Measurements from ENCODE around the gene CCBE1.

The CCBE1 gene

GRCh38 chr18:59689756-59690155 lies 7.5 kb downstream of the CCBE1 start:
- Histone ChIP-seq H2BK5ac (ENCODE audit: low read length) (no peak overlapping the region), H2BK12ac (ENCODE audit: low read length) (peak overlapping the region; percentile 78), H2AFZ (ENCODE audit: low read length) (no peak overlapping the region), H4K8ac (ENCODE audit: low read depth, low read length) (no peak overlapping the region), H3K9me3 (replicated peaks in 1 of 2; ENCODE audit: control insufficient read depth in 2 of 2, insufficient read depth in 1 of 2, low read depth in 1 of 2, low read length in 2 of 2) (no peaks in the 10 kb centered on the region), H2AK5ac (ENCODE audit: low read depth, low read length) (no peak overlapping the region), H3K4ac (ENCODE audit: low read length) (no peak overlapping the region), H3K27ac (replicated peaks; ENCODE audit: low read length) (no peak overlapping the region), H3K14ac (ENCODE audit: low read length) (no peak overlapping the region), H3K79me1 (ENCODE audit: low read depth, low read length) (no peaks in the 10 kb centered on the region), H3K4me1 (ENCODE audit: control insufficient read depth in 2 of 2, insufficient read depth in 1 of 2, low read depth in 1 of 2, low read length in 2 of 2) (peaks cover 0 to 9% of the 10 kb centered on the region in 2 donors), H2BK120ac (ENCODE audit: low read depth, low read length) (no peak overlapping the region), H3K9ac (ENCODE audit: low read depth, low read length, poor library complexity) (no peak overlapping the region), H4K91ac (ENCODE audit: low read depth, low read length, poor library complexity) (no peak overlapping the region), H3K23ac (ENCODE audit: low read depth, low read length, poor library complexity) (no peak overlapping the region), H3K4me3 (ENCODE audit: low read length in 2 of 2) (no peak overlapping the region), H2BK15ac (ENCODE audit: low read length) (no peak overlapping the region), H3K4me2 (ENCODE audit: insufficient read depth, low read length, poor library complexity, severe bottlenecking) (no peak overlapping the region), H3K36me3 (replicated peaks in 1 of 2; ENCODE audit: control insufficient read depth in 2 of 2, insufficient read depth in 2 of 2, low read length in 2 of 2) (no peaks in the 10 kb centered on the region), H3K27me3 (ENCODE audit: control insufficient read depth in 3 of 3, insufficient read depth in 3 of 3, low read depth in 1 of 3, low read length in 3 of 3) (peaks cover 0 to 7% (median 0%) of the 10 kb centered on the region in 3 experiments), H3K18ac (ENCODE audit: low read length) (no peak overlapping the region)
- WGBS, 2 donors (ENCODE audit: extremely low coverage in 2 of 2, insufficient read length in 2 of 2, insufficient replicate concordance in 1 of 2), result no CpG with 5 or more reads among the region's 3 CpGs
- DNase-seq (ENCODE audit: low spot score), result no peak

DNA sequence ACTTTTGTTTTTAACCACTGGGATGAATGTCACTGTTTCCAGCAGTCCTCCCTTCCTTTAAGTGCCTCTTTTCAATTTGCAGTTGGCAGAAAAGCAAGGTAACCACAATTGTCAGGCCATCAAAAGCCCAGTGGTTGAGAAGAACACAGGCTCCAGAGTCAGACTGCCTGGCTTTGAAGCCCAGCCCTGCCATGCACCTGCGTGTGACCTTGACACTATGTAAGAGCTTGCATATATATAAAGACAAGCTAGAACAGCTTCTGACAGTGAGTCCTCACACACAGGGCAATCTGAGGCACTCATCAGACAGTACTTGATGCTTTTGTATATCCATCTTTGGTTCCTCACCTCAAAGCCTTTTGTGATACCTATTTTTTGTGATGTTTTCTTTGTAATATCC lies 11.0 kb downstream of the CCBE1 start:
- Histone ChIP-seq H3K9me3 (replicated peaks in 1 of 2; ENCODE audit: control insufficient read depth in 2 of 2, insufficient read depth in 1 of 2, low read depth in 1 of 2, low read length in 2 of 2) (no peaks in the 10 kb centered on the region), H3K4me3 (ENCODE audit: low read length in 2 of 2) (no peak overlapping the region), H3K4me2 (ENCODE audit: insufficient read depth, low read length, poor library complexity, severe bottlenecking) (no peak overlapping the region), H2AK5ac (ENCODE audit: low read depth, low read length) (no peak overlapping the region), H3K9ac (ENCODE audit: low read depth, low read length, poor library complexity) (no peak overlapping the region), H3K27ac (replicated peaks; ENCODE audit: low read length) (no peak overlapping the region), H2AFZ (ENCODE audit: low read length) (no peak overlapping the region), H2BK12ac (ENCODE audit: low read length) (no peak overlapping the region), H4K8ac (ENCODE audit: low read depth, low read length) (no peak overlapping the region), H3K4ac (ENCODE audit: low read length) (no peak overlapping the region), H3K23ac (ENCODE audit: low read depth, low read length, poor library complexity) (no peak overlapping the region), H2BK15ac (ENCODE audit: low read length) (no peak overlapping the region), H3K18ac (ENCODE audit: low read length) (no peak overlapping the region), H3K14ac (ENCODE audit: low read length) (no peak overlapping the region), H3K4me1 (ENCODE audit: control insufficient read depth in 2 of 2, insufficient read depth in 1 of 2, low read depth in 1 of 2, low read length in 2 of 2) (peaks cover 0 to 14% of the 10 kb centered on the region in 2 donors), H2BK120ac (ENCODE audit: low read depth, low read length) (no peak overlapping the region), H3K36me3 (replicated peaks in 1 of 2; ENCODE audit: control insufficient read depth in 2 of 2, insufficient read depth in 2 of 2, low read length in 2 of 2) (no peaks in the 10 kb centered on the region), H2BK5ac (ENCODE audit: low read length) (no peak overlapping the region), H3K79me1 (ENCODE audit: low read depth, low read length) (no peaks in the 10 kb centered on the region), H3K27me3 (ENCODE audit: control insufficient read depth in 3 of 3, insufficient read depth in 3 of 3, low read depth in 1 of 3, low read length in 3 of 3) (no peaks in the 10 kb centered on the region), H4K91ac (ENCODE audit: low read depth, low read length, poor library complexity) (no peak overlapping the region)
- WGBS, 2 donors (ENCODE audit: extremely low coverage in 2 of 2, insufficient read length in 2 of 2, insufficient replicate concordance in 1 of 2), result no CpG with 5 or more reads among the region's 1 CpG
- no peak for DNase-seq (ENCODE audit: low spot score)

- H4K8ac ChIP-seq (ENCODE audit: low read depth, low read length), result no peak overlapping the region
- no peak overlapping the region for H3K14ac ChIP-seq (ENCODE audit: low read length)
- H2BK12ac ChIP-seq (ENCODE audit: low read length), result no peak overlapping the region
- no peak overlapping the region for H3K9ac ChIP-seq (ENCODE audit: low read depth, low read length, poor library complexity)
- H3K79me1 ChIP-seq (ENCODE audit: low read depth, low read length), result no peaks in the 10 kb centered on the region
- no peak overlapping the region for H2BK5ac ChIP-seq (ENCODE audit: low read length)
- no CpG with 5 or more reads among the region's 4 CpGs for WGBS, 2 donors (ENCODE audit: extremely low coverage in 2 of 2, insufficient read length in 2 of 2, insufficient replicate concordance in 1 of 2)
- H3K23ac ChIP-seq (ENCODE audit: low read depth, low read length, poor library complexity), result no peak overlapping the region
- DNase-seq (ENCODE audit: low spot score), result no peak
- no peak overlapping the region for H3K4me2 ChIP-seq (ENCODE audit: insufficient read depth, low read length, poor library complexity, severe bottlenecking)
- no peak overlapping the region for H3K18ac ChIP-seq (ENCODE audit: low read length)
- no peak overlapping the region for H2BK15ac ChIP-seq (ENCODE audit: low read length)
- no peak overlapping the region for H2AK5ac ChIP-seq (ENCODE audit: low read depth, low read length)
- no peaks in the 10 kb centered on the region for H3K36me3 ChIP-seq (replicated peaks in 1 of 2; ENCODE audit: control insufficient read depth in 2 of 2, insufficient read depth in 2 of 2, low read length in 2 of 2)
- no peak overlapping the region for H2AFZ ChIP-seq (ENCODE audit: low read length)
- H3K27ac ChIP-seq (replicated peaks; ENCODE audit: low read length), result no peak overlapping the region
- peaks cover 0 to 14% of the 10 kb centered on the region in 2 donors for H3K4me1 ChIP-seq (ENCODE audit: control insufficient read depth in 2 of 2, insufficient read depth in 1 of 2, low read depth in 1 of 2, low read length in 2 of 2)
- no peaks in the 10 kb centered on the region for H3K9me3 ChIP-seq (replicated peaks in 1 of 2; ENCODE audit: control insufficient read depth in 2 of 2, insufficient read depth in 1 of 2, low read depth in 1 of 2, low read length in 2 of 2)
- no peak overlapping the region for H4K91ac ChIP-seq (ENCODE audit: low read depth, low read length, poor library complexity)
- no peak overlapping the region for H2BK120ac ChIP-seq (ENCODE audit: low read depth, low read length)
- H3K27me3 ChIP-seq (ENCODE audit: control insufficient read depth in 3 of 3, insufficient read depth in 3 of 3, low read depth in 1 of 3, low read length in 3 of 3), result no peaks in the 10 kb centered on the region
- H3K4me3 ChIP-seq (ENCODE audit: low read length in 2 of 2), result no peak overlapping the region
- no peak overlapping the region for H3K4ac ChIP-seq (ENCODE audit: low read length)
Measured at GRCh38 chr18:59685501-59685900, 11.7 kb downstream of the CCBE1 start.

- H2BK120ac ChIP-seq (ENCODE audit: low read depth, low read length), result no peak overlapping the region
- H3K4ac ChIP-seq (ENCODE audit: low read length), result no peak overlapping the region
- no peaks in the 10 kb centered on the region for H3K36me3 ChIP-seq (replicated peaks in 1 of 2; ENCODE audit: control insufficient read depth in 2 of 2, insufficient read depth in 2 of 2, low read length in 2 of 2)
- H3K23ac ChIP-seq (ENCODE audit: low read depth, low read length, poor library complexity), result no peak overlapping the region
- H3K27ac ChIP-seq (replicated peaks; ENCODE audit: low read length), result no peak overlapping the region
- H2BK15ac ChIP-seq (ENCODE audit: low read length), result no peak overlapping the region
- no peak overlapping the region for H4K91ac ChIP-seq (ENCODE audit: low read depth, low read length, poor library complexity)
- no peak overlapping the region for H4K8ac ChIP-seq (ENCODE audit: low read depth, low read length)
- peaks cover 0 to 14% of the 10 kb centered on the region in 2 donors for H3K4me1 ChIP-seq (ENCODE audit: control insufficient read depth in 2 of 2, insufficient read depth in 1 of 2, low read depth in 1 of 2, low read length in 2 of 2)
- no peak overlapping the region for H3K9ac ChIP-seq (ENCODE audit: low read depth, low read length, poor library complexity)
- H2AFZ ChIP-seq (ENCODE audit: low read length), result no peak overlapping the region
- WGBS, 2 donors (ENCODE audit: extremely low coverage in 2 of 2, insufficient read length in 2 of 2, insufficient replicate concordance in 1 of 2), result no CpG with 5 or more reads among the region's 2 CpGs
- no peaks in the 10 kb centered on the region for H3K27me3 ChIP-seq (ENCODE audit: control insufficient read depth in 3 of 3, insufficient read depth in 3 of 3, low read depth in 1 of 3, low read length in 3 of 3)
- no peak overlapping the region for H3K4me3 ChIP-seq (ENCODE audit: low read length in 2 of 2)
- H2AK5ac ChIP-seq (ENCODE audit: low read depth, low read length), result no peak overlapping the region
- H2BK5ac ChIP-seq (ENCODE audit: low read length), result no peak overlapping the region
- DNase-seq (ENCODE audit: low spot score), result no peak
- H3K9me3 ChIP-seq (replicated peaks in 1 of 2; ENCODE audit: control insufficient read depth in 2 of 2, insufficient read depth in 1 of 2, low read depth in 1 of 2, low read length in 2 of 2), result no peaks in the 10 kb centered on the region
- H3K79me1 ChIP-seq (ENCODE audit: low read depth, low read length), result no peaks in the 10 kb centered on the region
- no peak overlapping the region for H3K4me2 ChIP-seq (ENCODE audit: insufficient read depth, low read length, poor library complexity, severe bottlenecking)
- H2BK12ac ChIP-seq (ENCODE audit: low read length), result no peak overlapping the region
- no peak overlapping the region for H3K14ac ChIP-seq (ENCODE audit: low read length)
- H3K18ac ChIP-seq (ENCODE audit: low read length), result no peak overlapping the region
Measured at GRCh38 chr18:59684777-59685176, 12.4 kb downstream of the CCBE1 start.
